Keratinocyte (primary cell): ENCODE results near the gene GRN. TPM values are rescaled to one million over a fixed set of nuclear protein-coding genes. Genes with fewer than 3 reads are reported as not detected.

Experiments used
- DNase-seq: peaks from one replicate; pipeline ENCODE4 v3.0.0-alpha.2; 2011; ENCODE audit warnings: low read depth, missing footprints, low spot score
- FAIRE-seq: peaks from 2 replicates; lab custom pipeline; 2011; peaks lifted over from hg19 to GRCh38; lab: Jason Lieb, UNC
- H2AFZ ChIP-seq: 2 replicates; pipeline ENCODE4 v1.6.0; 2012; ENCODE audit warnings: low read length, control low read depth, inconsistent platforms; ENCODE audit not compliant: control insufficient read depth
- H3K27ac ChIP-seq: 2 replicates; pipeline ENCODE4 v1.5.1; 2011; ENCODE audit warnings: low read length; ENCODE audit not compliant: control insufficient read depth, insufficient read depth
- H3K27me3 ChIP-seq: 3 replicates; pipeline ENCODE4 v1.6.0; 2011; ENCODE audit warnings: low read length; ENCODE audit not compliant: control insufficient read depth, insufficient read depth; ENCODE audit errors: extremely low read depth
- H3K36me3 ChIP-seq, 2 experiments: 2 replicates in 1 of 2; 3 replicates in 1 of 2; pipeline ENCODE4 v1.5.1; 2011; ENCODE audit warnings: low read length in 2 of 2, mild to moderate bottlenecking in 1 of 2; ENCODE audit not compliant: control insufficient read depth in 2 of 2, insufficient read depth in 2 of 2; ENCODE audit errors: extremely low read depth in 1 of 2
- H3K4me1 ChIP-seq: 3 replicates; pipeline ENCODE4 v1.5.1; 2011; ENCODE audit warnings: low read length; ENCODE audit not compliant: control insufficient read depth, insufficient read depth; ENCODE audit errors: extremely low read depth
- H3K4me2 ChIP-seq: 3 replicates; pipeline ENCODE4 v1.6.0; 2011; ENCODE audit warnings: low read depth, low read length; ENCODE audit not compliant: control insufficient read depth, insufficient read depth; ENCODE audit errors: extremely low read depth
- H3K4me3 ChIP-seq, 3 experiments: fragments of 200-600 bp in 1 of 3; sonication (generic) in 1 of 3; 2 replicates in 2 of 3; 3 replicates in 1 of 3; pipeline ENCODE4 v1.5.1; 2011 to 2016; ENCODE audit warnings: low read length in 3 of 3, mild to moderate bottlenecking in 3 of 3, control low read depth in 2 of 3, inconsistent platforms in 1 of 3, low read depth in 1 of 3, mixed read lengths in 1 of 3, mixed run types in 1 of 3, moderate library complexity in 1 of 3; ENCODE audit not compliant: control insufficient read depth in 2 of 3, insufficient read depth in 2 of 3; ENCODE audit errors: extremely low read depth in 1 of 3
- H3K79me2 ChIP-seq: 2 replicates; pipeline ENCODE4 v1.6.0; 2012; ENCODE audit warnings: low read length; ENCODE audit not compliant: control insufficient read depth, insufficient read depth
- H3K9ac ChIP-seq: 3 replicates; pipeline ENCODE4 v1.6.0; 2011; ENCODE audit warnings: low read length; ENCODE audit not compliant: control insufficient read depth, insufficient read depth; ENCODE audit errors: extremely low read depth
- H3K9me1 ChIP-seq: 3 replicates; pipeline ENCODE4 v1.6.0; 2011; ENCODE audit warnings: low read length; ENCODE audit not compliant: control insufficient read depth, insufficient read depth; ENCODE audit errors: extremely low read depth
- H3K9me3 ChIP-seq: 2 replicates; pipeline ENCODE4 v1.5.1; 2012; ENCODE audit warnings: low read depth, low read length; ENCODE audit not compliant: control insufficient read depth
- H4K20me1 ChIP-seq: 3 replicates; pipeline ENCODE4 v1.6.0; 2011; ENCODE audit warnings: low read length; ENCODE audit not compliant: control insufficient read depth, insufficient read depth; ENCODE audit errors: extremely low read depth
- CTCF ChIP-seq, 3 experiments: IDR thresholded peaks in 1 of 3; conservative IDR thresholded peaks in 1 of 3; optimal IDR thresholded peaks in 1 of 3; 2 replicates in 2 of 3; 3 replicates in 1 of 3; pipeline versions ENCODE3 to v1.5.1; 2011; ENCODE audit warnings: low read length in 3 of 3, mild to moderate bottlenecking in 3 of 3, moderate library complexity in 2 of 3, control low read depth in 1 of 3, inconsistent platforms in 1 of 3; ENCODE audit not compliant: insufficient read depth in 2 of 3; ENCODE audit errors: extremely low read depth in 1 of 3
- EZH2 ChIP-seq: IDR thresholded peaks from one replicate; pipeline ENCODE4 v1.6.1; 2012; ENCODE audit warnings: inconsistent platforms, mild to moderate bottlenecking, low read length, moderate library complexity
- dilution Hi-C: fragments of 300-500 bp; cut with MboI; formaldehyde crosslinking; loops from one replicate; pipeline ENCODE4 v1.7.0; 2020; ENCODE audit warnings: low sequenced_read_pairs; ENCODE audit not compliant: extremely low pct_ligation_motif_present
- polyA plus RNA-seq, 5 experiments: library from polyadenylated mRNA; depleted of rRNA in 3 of 5; stranded (reverse) in 3 of 5; stranded (forward) in 1 of 5; unstranded in 1 of 5; fragments of >200 nt; gene quantifications; 1 replicate in 1 of 5; 2 replicates in 3 of 5; 3 replicates in 1 of 5; pipeline versions ENCODE4 v1.2.1 to v1.2.3, GENCODE V29; 2011 to 2012; ENCODE audit warnings: missing spikeins in 2 of 5, low read depth in 1 of 5, low replicate concordance in 1 of 5

GRN gene
- polyA plus RNA-seq, 1 donor (not counting 4 experiments of a cell fraction or from before 2014, with no cell fraction given): 179 TPM

- Histone ChIP-seq H3K4me1 (peaks cover 15% of the 10 kb centered on the region), H3K79me2 (no peaks in the 10 kb centered on the region), H3K27me3 (peaks cover 31% of the 10 kb centered on the region), H3K4me2 (peak overlapping the region; percentile 74), H3K36me3 (peaks cover 1 to 6% of the 10 kb centered on the region in 2 experiments), H3K9ac (no peak overlapping the region), H3K9me1 (no peaks in the 10 kb centered on the region), H3K9me3 (no peaks in the 10 kb centered on the region), H3K27ac (no peak overlapping the region), H3K4me3 (peak overlapping the region in 2 of 3 experiments; percentile 39 to 42), H2AFZ (no peak overlapping the region), H4K20me1 (peaks cover 2% of the 10 kb centered on the region)
- DNase-seq (no peak), FAIRE-seq (no peak)
- dilution Hi-C loops: no loop called here
- no peak for TF ChIP-seq CTCF (optimal IDR thresholded peaks at IDR 0.05 in 1 of 3, IDR thresholded peaks at IDR 0.05 in 1 of 3, conservative IDR thresholded peaks at IDR 0.05 in 1 of 3; ENCODE audit: extremely low read depth in 1 of 3, insufficient read depth in 2 of 3, low read length in 3 of 3)
- peak; percentile 70 for TF ChIP-seq EZH2
Measured at GRCh38 chr17:44314524-44314868, 30.6 kb upstream of the GRN start.

GRCh38 chr17:44314869-44315661, 30.0 kb upstream of the GRN start:
- Histone ChIP-seq H3K4me2 (peak overlapping the region; percentile 74), H2AFZ (peak overlapping the region; percentile 81), H3K9me3 (no peaks in the 10 kb centered on the region), H3K4me3 (peak overlapping the region; percentile 39 to 42 (median 39)), H3K36me3 (peaks cover 7 to 12% of the 10 kb centered on the region in 2 experiments), H4K20me1 (peaks cover 2% of the 10 kb centered on the region), H3K4me1 (peaks cover 11% of the 10 kb centered on the region), H3K9ac (no peak overlapping the region), H3K9me1 (no peaks in the 10 kb centered on the region), H3K27me3 (peaks cover 31% of the 10 kb centered on the region), H3K27ac (no peak overlapping the region), H3K79me2 (no peaks in the 10 kb centered on the region)
- DNase-seq (no peak), FAIRE-seq (no peak)
- dilution Hi-C loops: no loop called here
- peak; percentile 31 for TF ChIP-seq EZH2
- TF ChIP-seq CTCF (optimal IDR thresholded peaks at IDR 0.05 in 1 of 3, IDR thresholded peaks at IDR 0.05 in 1 of 3, conservative IDR thresholded peaks at IDR 0.05 in 1 of 3; ENCODE audit: extremely low read depth in 1 of 3, insufficient read depth in 2 of 3, low read length in 3 of 3): no peak
